OCI-LY3 (cell line): ENCODE results near the gene PPDPF.

Source experiments
- CTCF ChIP-seq: fragments of 200-600, 300-600 bp; sonication (generic); IDR thresholded peaks from 2 replicates; pipeline ENCODE4 v1.5.1; 2014; ENCODE audit warnings: antibody characterized with exemption, low read length, low read depth
- EZH2phosphoT487 ChIP-seq: fragments of 200-600 bp; shearing (Covaris generic); IDR thresholded peaks from 2 replicates; pipeline ENCODE4 v1.6.1; 2018; ENCODE audit warnings: antibody characterized with exemption, mixed run types, low read depth

GRCh38 chr20:63507083-63507743 lies 13.4 kb upstream of the PPDPF start:
- TF ChIP-seq CTCF (no peak), EZH2phosphoT487 (no peak)
